IPS-18a (cell line): ENCODE data around the gene DISP2.

Experiments
- H3K27ac ChIP-seq: one replicate; pipeline ENCODE4 v1.5.1; 2013; ENCODE audit warnings: low read length
- H3K27me3 ChIP-seq: one replicate; pipeline ENCODE4 v1.6.1; 2013; ENCODE audit warnings: mild to moderate bottlenecking, low read length; ENCODE audit not compliant: control insufficient read depth, insufficient read depth
- H3K36me3 ChIP-seq: one replicate; pipeline ENCODE4 v1.6.1; 2013; ENCODE audit warnings: low read depth, low read length; ENCODE audit not compliant: control insufficient read depth
- H3K4me1 ChIP-seq: one replicate; pipeline ENCODE4 v1.6.1; 2013; ENCODE audit warnings: low read depth, low read length; ENCODE audit not compliant: control insufficient read depth
- H3K4me3 ChIP-seq: one replicate; pipeline ENCODE4 v1.5.1; 2013; ENCODE audit warnings: low read length
- H3K9ac ChIP-seq: one replicate; pipeline ENCODE4 v1.6.1; 2013; ENCODE audit warnings: mild to moderate bottlenecking, low read length, moderate library complexity
- H3K9me3 ChIP-seq: one replicate; pipeline ENCODE4 v1.6.1; 2013; ENCODE audit warnings: low read depth, low read length; ENCODE audit not compliant: control insufficient read depth

The DISP2 gene

GRCh38 chr15:40357723-40358470 is at the start of gene DISP2:
DISP2 (plus strand) TSS chr15:40358219; CDS start chr15:40358322, 103 bp downstream.
- Histone ChIP-seq H3K9ac (no peak within 1 kb of the TSS), H3K36me3 (no peaks in the 10 kb centered on the region), H3K9me3 (no peaks in the 10 kb centered on the region), H3K27me3 (peaks cover 26% of the 10 kb centered on the region), H3K4me3 (peak within 1 kb of the TSS; percentile 63), H3K4me1 (peaks cover 15% of the 10 kb centered on the region), H3K27ac (no peak within 1 kb of the TSS)

GRCh38 chr15:40309344-40309862 is 48.6 kb upstream of the DISP2 start:
- H3K4me3 ChIP-seq: no peak overlapping the region
- H3K9ac ChIP-seq: no peak overlapping the region
- H3K4me1 ChIP-seq: peaks cover 6% of the 10 kb centered on the region
- peaks cover 4% of the 10 kb centered on the region for H3K27me3 ChIP-seq
- H3K36me3 ChIP-seq: no peaks in the 10 kb centered on the region
- H3K27ac ChIP-seq: no peak overlapping the region
- H3K9me3 ChIP-seq: no peaks in the 10 kb centered on the region

GRCh38 chr15:40310001-40310959 is 47.7 kb upstream of the DISP2 start:
- Histone ChIP-seq H3K27ac (no peak overlapping the region), H3K4me3 (no peak overlapping the region), H3K27me3 (peaks cover 4% of the 10 kb centered on the region), H3K9ac (no peak overlapping the region), H3K9me3 (no peaks in the 10 kb centered on the region), H3K36me3 (no peaks in the 10 kb centered on the region), H3K4me1 (peaks cover 6% of the 10 kb centered on the region)

GRCh38 chr15:40310993-40311392 is 47.0 kb upstream of the DISP2 start:
- Histone ChIP-seq H3K36me3 (no peaks in the 10 kb centered on the region), H3K9ac (no peak overlapping the region), H3K27me3 (peaks cover 4% of the 10 kb centered on the region), H3K9me3 (no peaks in the 10 kb centered on the region), H3K4me3 (no peak overlapping the region), H3K27ac (no peak overlapping the region), H3K4me1 (peaks cover 6% of the 10 kb centered on the region)

GRCh38 chr15:40312370-40313158 is 45.5 kb upstream of the DISP2 start:
- Histone ChIP-seq H3K9ac (no peak overlapping the region), H3K27me3 (peaks cover 4% of the 10 kb centered on the region), H3K4me3 (no peak overlapping the region), H3K27ac (no peak overlapping the region), H3K36me3 (no peaks in the 10 kb centered on the region), H3K9me3 (no peaks in the 10 kb centered on the region), H3K4me1 (no peaks in the 10 kb centered on the region)

GRCh38 chr15:40313531-40314398 is 44.3 kb upstream of the DISP2 start:
- Histone ChIP-seq H3K9me3 (no peaks in the 10 kb centered on the region), H3K36me3 (no peaks in the 10 kb centered on the region), H3K27ac (no peak overlapping the region), H3K4me1 (no peaks in the 10 kb centered on the region), H3K9ac (no peak overlapping the region), H3K4me3 (no peak overlapping the region), H3K27me3 (peaks cover 4% of the 10 kb centered on the region)

- Histone ChIP-seq H3K27me3 (peaks cover 4% of the 10 kb centered on the region), H3K36me3 (no peaks in the 10 kb centered on the region), H3K27ac (no peak overlapping the region), H3K9me3 (no peaks in the 10 kb centered on the region), H3K4me3 (no peak overlapping the region), H3K9ac (no peak overlapping the region), H3K4me1 (no peaks in the 10 kb centered on the region)
Observed at GRCh38 chr15:40314723-40315276, 43.2 kb upstream of the DISP2 start.

GRCh38 chr15:40316931-40317330 is 41.1 kb upstream of the DISP2 start:
- Histone ChIP-seq H3K4me1 (peaks cover 7% of the 10 kb centered on the region), H3K4me3 (no peak overlapping the region)

GRCh38 chr15:40317580-40317979 is 40.4 kb upstream of the DISP2 start:
- Histone ChIP-seq H3K36me3 (no peaks in the 10 kb centered on the region), H3K4me1 (peaks cover 8% of the 10 kb centered on the region), H3K27me3 (peaks cover 21% of the 10 kb centered on the region), H3K4me3 (no peak overlapping the region), H3K27ac (no peak overlapping the region), H3K9me3 (no peaks in the 10 kb centered on the region), H3K9ac (no peak overlapping the region)

More at GRCh38 chr15:40316931-40317330, 41.1 kb upstream of the DISP2 start:
- Histone ChIP-seq H3K27me3 (peaks cover 14% of the 10 kb centered on the region), H3K9me3 (no peaks in the 10 kb centered on the region), H3K27ac (no peak overlapping the region), H3K9ac (no peak overlapping the region), H3K36me3 (no peaks in the 10 kb centered on the region)

- no peak overlapping the region for H3K4me3 ChIP-seq
- no peak overlapping the region for H3K27ac ChIP-seq
- no peaks in the 10 kb centered on the region for H3K36me3 ChIP-seq
- H3K9me3 ChIP-seq: no peaks in the 10 kb centered on the region
- peaks cover 20% of the 10 kb centered on the region for H3K4me1 ChIP-seq
- H3K27me3 ChIP-seq: peaks cover 30% of the 10 kb centered on the region
- H3K9ac ChIP-seq: no peak overlapping the region
Observed at GRCh38 chr15:40320409-40320808, 37.6 kb upstream of the DISP2 start.
